SK-N-SH (cell line): ENCODE measurements around the gene FAHD1.

Experiments used
- GABPA ChIP-seq: IDR thresholded peaks from 2 replicates; pipeline ENCODE4 v1.4.0; 2012; ENCODE audit warnings: low read depth, mild to moderate bottlenecking
- JUND ChIP-seq: IDR thresholded peaks from 2 replicates; pipeline ENCODE4 v1.4.0; 2012
- POLR2AphosphoS5 ChIP-seq: IDR thresholded peaks from 2 replicates; pipeline ENCODE4 v1.6.1; 2012; ENCODE audit warnings: low read depth, low read length
- RCOR1 ChIP-seq: fragments of 150-350 bp; IDR thresholded peaks from 2 replicates; pipeline ENCODE4 v1.6.1; 2017; ENCODE audit warnings: antibody characterized with exemption, low read length
- TF ChIP-seq, protein P1 (sequence below): fragments of 200-600 bp; sonication (generic); IDR thresholded peaks from 2 replicates; pipeline ENCODE4 v1.6.1; 2017; ENCODE audit warnings: antibody characterized with exemption, mild to moderate bottlenecking, moderate library complexity

DNA sequence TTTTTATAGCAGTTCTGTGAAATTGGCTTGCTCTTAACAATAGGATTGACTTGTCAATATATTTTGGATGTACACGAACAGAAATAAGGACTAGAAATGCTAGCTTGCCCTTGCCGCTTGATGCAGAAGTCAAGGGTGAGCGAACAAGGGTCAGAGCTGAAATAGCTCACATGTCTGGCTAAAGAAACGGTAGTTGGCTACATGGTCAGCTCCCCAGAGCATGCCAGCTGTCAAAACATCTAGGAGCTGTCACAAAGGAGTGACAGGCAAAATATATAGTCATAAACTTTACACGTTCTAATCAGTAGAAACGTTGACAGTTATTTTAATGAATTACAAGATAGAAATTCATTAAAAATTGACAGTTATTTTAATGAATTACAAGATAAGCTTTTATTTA, 47.8 kb downstream of the FAHD1 start:
- TF ChIP-seq, protein P1, sequence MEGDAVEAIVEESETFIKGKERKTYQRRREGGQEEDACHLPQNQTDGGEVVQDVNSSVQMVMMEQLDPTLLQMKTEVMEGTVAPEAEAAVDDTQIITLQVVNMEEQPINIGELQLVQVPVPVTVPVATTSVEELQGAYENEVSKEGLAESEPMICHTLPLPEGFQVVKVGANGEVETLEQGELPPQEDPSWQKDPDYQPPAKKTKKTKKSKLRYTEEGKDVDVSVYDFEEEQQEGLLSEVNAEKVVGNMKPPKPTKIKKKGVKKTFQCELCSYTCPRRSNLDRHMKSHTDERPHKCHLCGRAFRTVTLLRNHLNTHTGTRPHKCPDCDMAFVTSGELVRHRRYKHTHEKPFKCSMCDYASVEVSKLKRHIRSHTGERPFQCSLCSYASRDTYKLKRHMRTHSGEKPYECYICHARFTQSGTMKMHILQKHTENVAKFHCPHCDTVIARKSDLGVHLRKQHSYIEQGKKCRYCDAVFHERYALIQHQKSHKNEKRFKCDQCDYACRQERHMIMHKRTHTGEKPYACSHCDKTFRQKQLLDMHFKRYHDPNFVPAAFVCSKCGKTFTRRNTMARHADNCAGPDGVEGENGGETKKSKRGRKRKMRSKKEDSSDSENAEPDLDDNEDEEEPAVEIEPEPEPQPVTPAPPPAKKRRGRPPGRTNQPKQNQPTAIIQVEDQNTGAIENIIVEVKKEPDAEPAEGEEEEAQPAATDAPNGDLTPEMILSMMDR = no peak
- TF ChIP-seq JUND (no peak), POLR2AphosphoS5 (no peak), GABPA (no peak), RCOR1 (no peak)
